Heart left ventricle (tissue), 16 donors: ENCODE measurements around the gene SYNRG. TPM values are rescaled to one million over a fixed set of nuclear protein-coding genes. Genes with fewer than 3 reads are reported as not detected.

ENCODE experiments used
- ATAC-seq, 4 donors: fragments of 200-7000 bp; cut with Tn5 transposase; one replicate each; pipeline ENCODE4 v1.9.1; 2020 to 2022; ENCODE audit warnings: moderate library complexity in 4 of 4, mild to moderate bottlenecking in 3 of 4, moderate number of reproducible peaks in 1 of 4
- DNase-seq, 5 donors: peaks; one replicate each; pipeline ENCODE4 v3.0.0-alpha.2; 2020
- H3K27ac ChIP-seq, 12 donors: fragments of 200-600 bp; sonication (generic) in 4 of 12; one replicate each; pipeline versions ENCODE4 v1.5.0 to v1.8.0; 2016 to 2022; ENCODE audit warnings: mild to moderate bottlenecking in 2 of 12
- H3K27me3 ChIP-seq, 9 donors: fragments of 200-600 bp; sonication (generic) in 2 of 9; one replicate each; pipeline versions ENCODE4 v1.5.1 to v1.8.0; 2016 to 2022; ENCODE audit warnings: mild to moderate bottlenecking in 3 of 9
- H3K36me3 ChIP-seq, 9 donors: fragments of 200-600 bp; sonication (generic) in 2 of 9; one replicate each; pipeline versions ENCODE4 v1.5.0 to v1.8.0; 2018 to 2022; ENCODE audit warnings: mild to moderate bottlenecking in 2 of 9
- H3K4me1 ChIP-seq, 12 donors: fragments of 200-600 bp; sonication (generic) in 4 of 12; one replicate each; pipeline versions ENCODE4 v1.5.0 to v1.8.0; 2016 to 2022; ENCODE audit warnings: mild to moderate bottlenecking in 3 of 12
- H3K4me3 ChIP-seq, 12 donors: fragments of 200-600 bp; sonication (generic) in 4 of 12; one replicate each; pipeline versions ENCODE4 v1.5.0 to v1.8.0; 2017 to 2022; ENCODE audit warnings: mild to moderate bottlenecking in 9 of 12, moderate library complexity in 4 of 12
- H3K9me3 ChIP-seq, 12 donors: fragments of 200-600 bp; sonication (generic) in 4 of 12; one replicate each; pipeline versions ENCODE4 v1.5.0 to v1.8.0; 2016 to 2022; ENCODE audit warnings: mild to moderate bottlenecking in 1 of 12
- POLR2A ChIP-seq, 2 donors: fragments of 450-650 bp; IDR thresholded peaks; one replicate each; pipeline ENCODE4 v1.6.1; 2017; ENCODE audit warnings: antibody characterized with exemption in 2 of 2, mild to moderate bottlenecking in 2 of 2, moderate library complexity in 2 of 2
- WGBS, 4 donors: extraction: QIAGEN DNeasy Blood & Tissue Kit in 2 of 4; methylation state at CpG; one replicate each; pipeline versions ENCODE4 v1.1.5 to v1.1.7; 2013 to 2018; 5-methylcytosine and 5-hydroxymethylcytosine counted together
- intact Hi-C, 10 donors: fragments of 100-400 bp; cut with DNase I; formaldehyde crosslinking; loops; one replicate each; pipeline versions ENCODE4 v1.11.1 to v1.14.2; 2022
- polyA plus RNA-seq, 2 donors: library from polyadenylated mRNA; stranded (reverse); fragments of 200-250 nt; gene quantifications; one replicate each; pipeline ENCODE4 v1.2.3, GENCODE V29; 2013
- total RNA-seq, 9 donors: library from RNA; depleted of rRNA in 2 of 9; stranded (reverse); fragments of >200 nt in 2 of 9; fragmentation: NEBNext Ultra II Directional in 3 of 9; extraction: Animal tissue kit (Norgen Biotek cat#: 25700) in 3 of 9; gene quantifications; one replicate each; pipeline versions ENCODE4 v1.1.0 to v1.2.4, GENCODE V29; 2016 to 2023
- TF ChIP-seq, protein P1 (sequence below), 12 donors: fragments of 200-600 bp; sonication (generic) in 4 of 12; IDR thresholded peaks; one replicate each; pipeline versions ENCODE4 v1.5.0 to v1.8.0; 2018 to 2022; ENCODE audit warnings: antibody characterized with exemption in 12 of 12, mild to moderate bottlenecking in 5 of 12
- donor health status: ischemic (EF 13 %, LVEDD 7.1; RV severe dilation, severe dysfunction).
- donor health status: healthy with polysubstance abuse.
- donor health status: DM: no; HTN: yes; CAD: no.
- donor health status: DM: no; HTN: no; CAD: no.
- donor health status: ischemic (EF 25% LVEDD 6.9; RV normal size, moderate dysfunction).
- donor health status: ischemic (EF 25% LVEDD 5.7; RV mildly dilated, moderate dysfunction).
- donor health status: healthy.
- donor health status: DM: yes; HTN: yes; CAD: no.
- donor health status: ischemic (EF 35%, LVEDD 5.7; RV mildly dilated, moderate dysfunction).
- donor health status: nonischemic (EF 11% LVEDD 7.7; RV severe dilation, severe dysfunction).
- donor health status: DM: yes; HTN: yes; CAD: no.
- donor health status: PGD.
- donor health status: ischemic (EF 29% LVEDD 5.4; RV normal size, mild dysfunction).
- donor health status: nonischemic (EF 23%, LVEDD 6.1; RV moderate dilation, normal function).

Gene SYNRG
- total and polyA plus RNA-seq, 11 donors: 5.7 to 52.4 (median 30.1) TPM

DNA sequence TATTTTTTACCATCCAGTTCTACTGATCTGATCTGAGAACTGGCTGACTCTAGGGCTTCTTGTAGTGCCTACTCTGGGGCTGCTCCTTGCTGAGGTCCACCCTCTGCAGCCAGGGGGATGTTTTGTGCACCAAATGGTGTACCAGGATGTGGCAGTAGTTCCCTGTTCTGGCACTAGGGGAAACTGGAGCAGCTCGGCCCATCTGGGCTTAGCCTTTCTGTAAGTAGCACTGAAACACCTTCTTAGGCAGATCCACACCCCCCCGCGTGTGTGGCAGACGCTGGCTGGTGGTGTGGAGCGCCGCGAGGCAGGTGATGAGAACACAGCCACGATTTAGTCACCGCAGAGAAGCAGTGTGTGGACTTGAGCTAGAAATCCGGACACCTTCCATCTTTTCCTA is 102.5 kb downstream of the SYNRG start:
- Histone ChIP-seq H3K4me3 (no peak overlapping the region), H3K9me3 (no peaks in the 10 kb centered on the region), H3K27ac (no peak overlapping the region), H3K27me3 (no peaks in the 10 kb centered on the region), H3K4me1 (peaks cover 0 to 15% (median 1%) of the 10 kb centered on the region in 12 donors), H3K36me3 (peaks cover 0 to 10% (median 0%) of the 10 kb centered on the region in 9 donors)
- no peak for DNase-seq
- intact Hi-C loops: no loop called here
- TF ChIP-seq, protein P1, sequence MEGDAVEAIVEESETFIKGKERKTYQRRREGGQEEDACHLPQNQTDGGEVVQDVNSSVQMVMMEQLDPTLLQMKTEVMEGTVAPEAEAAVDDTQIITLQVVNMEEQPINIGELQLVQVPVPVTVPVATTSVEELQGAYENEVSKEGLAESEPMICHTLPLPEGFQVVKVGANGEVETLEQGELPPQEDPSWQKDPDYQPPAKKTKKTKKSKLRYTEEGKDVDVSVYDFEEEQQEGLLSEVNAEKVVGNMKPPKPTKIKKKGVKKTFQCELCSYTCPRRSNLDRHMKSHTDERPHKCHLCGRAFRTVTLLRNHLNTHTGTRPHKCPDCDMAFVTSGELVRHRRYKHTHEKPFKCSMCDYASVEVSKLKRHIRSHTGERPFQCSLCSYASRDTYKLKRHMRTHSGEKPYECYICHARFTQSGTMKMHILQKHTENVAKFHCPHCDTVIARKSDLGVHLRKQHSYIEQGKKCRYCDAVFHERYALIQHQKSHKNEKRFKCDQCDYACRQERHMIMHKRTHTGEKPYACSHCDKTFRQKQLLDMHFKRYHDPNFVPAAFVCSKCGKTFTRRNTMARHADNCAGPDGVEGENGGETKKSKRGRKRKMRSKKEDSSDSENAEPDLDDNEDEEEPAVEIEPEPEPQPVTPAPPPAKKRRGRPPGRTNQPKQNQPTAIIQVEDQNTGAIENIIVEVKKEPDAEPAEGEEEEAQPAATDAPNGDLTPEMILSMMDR (IDR thresholded peaks at IDR 0.05): peak in 10 of 12 donors; percentile 12 to 51 (median 22)
- no peak for TF ChIP-seq POLR2A (IDR thresholded peaks at IDR 0.05)
- 54 to 73% (median 60%) methylated on average over 10 of the region's 10 CpGs for WGBS, 4 donors
- peak; percentile 17 to 59 (median 48) for ATAC-seq

DNA sequence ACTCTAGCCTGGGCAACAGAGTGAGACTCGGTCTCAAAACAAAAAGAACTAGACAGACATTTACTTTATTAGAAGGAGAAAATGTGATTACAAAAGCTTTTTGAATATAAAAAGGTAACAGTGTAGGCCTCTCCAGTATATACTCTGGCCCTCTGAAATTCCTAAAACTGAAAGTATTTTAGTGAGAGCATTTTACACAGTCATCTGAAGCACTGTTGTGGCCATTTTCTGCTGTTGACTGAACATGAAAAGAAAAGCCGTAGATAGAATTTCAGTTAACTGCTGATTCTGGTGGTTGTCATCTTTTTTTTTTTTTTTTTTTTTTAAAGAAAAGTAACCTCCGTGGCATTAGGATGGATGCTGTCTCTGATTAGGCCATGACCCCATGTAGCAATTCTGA is 103.9 kb downstream of the SYNRG start:
- 88 to 92% (median 90%) methylated on average over 3 of the region's 3 CpGs for WGBS, 4 donors
- Histone ChIP-seq H3K27me3 (no peaks in the 10 kb centered on the region), H3K4me1 (peaks cover 0 to 15% (median 1%) of the 10 kb centered on the region in 12 donors), H3K27ac (no peak overlapping the region), H3K4me3 (no peak overlapping the region), H3K9me3 (no peaks in the 10 kb centered on the region), H3K36me3 (peaks cover 0 to 3% (median 0%) of the 10 kb centered on the region in 9 donors)
- intact Hi-C loops: no loop called here
- no peak for ATAC-seq
- DNase-seq: no peak
- TF ChIP-seq POLR2A (IDR thresholded peaks at IDR 0.05): no peak
- TF ChIP-seq, protein P1 (IDR thresholded peaks at IDR 0.05): no peak

DNA sequence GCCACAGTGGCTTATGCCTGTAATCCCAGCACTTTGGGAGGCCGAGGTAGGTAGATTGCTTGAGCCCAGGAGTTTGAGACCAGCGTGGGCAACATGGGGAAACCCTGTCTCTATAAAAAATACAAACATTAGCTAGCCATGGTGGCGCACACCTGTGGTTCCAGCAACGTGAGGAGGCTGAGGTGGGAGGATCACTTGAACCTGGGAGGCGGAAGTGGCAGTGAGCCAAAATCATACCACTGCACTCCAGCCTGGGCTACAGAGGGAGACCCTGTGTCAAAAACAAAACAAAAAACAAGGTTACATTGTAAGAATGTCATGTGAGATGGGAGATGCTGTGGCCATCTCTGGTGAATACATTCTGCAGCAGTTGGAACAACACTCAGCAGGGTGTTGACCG is 106.1 kb downstream of the SYNRG start:
- WGBS, 4 donors: 90 to 97% (median 96%) methylated on average over 6 of the region's 6 CpGs
- Histone ChIP-seq H3K27ac (no peak overlapping the region), H3K36me3 (peaks cover 0 to 6% (median 0%) of the 10 kb centered on the region in 9 donors), H3K4me1 (peaks cover 0 to 14% (median 1%) of the 10 kb centered on the region in 12 donors), H3K4me3 (no peak overlapping the region), H3K27me3 (no peaks in the 10 kb centered on the region), H3K9me3 (no peaks in the 10 kb centered on the region)
- DNase-seq: no peak
- TF ChIP-seq, protein P1 (IDR thresholded peaks at IDR 0.05): no peak
- TF ChIP-seq POLR2A (IDR thresholded peaks at IDR 0.05): no peak
- no peak for ATAC-seq
- intact Hi-C loops: no loop called here

DNA sequence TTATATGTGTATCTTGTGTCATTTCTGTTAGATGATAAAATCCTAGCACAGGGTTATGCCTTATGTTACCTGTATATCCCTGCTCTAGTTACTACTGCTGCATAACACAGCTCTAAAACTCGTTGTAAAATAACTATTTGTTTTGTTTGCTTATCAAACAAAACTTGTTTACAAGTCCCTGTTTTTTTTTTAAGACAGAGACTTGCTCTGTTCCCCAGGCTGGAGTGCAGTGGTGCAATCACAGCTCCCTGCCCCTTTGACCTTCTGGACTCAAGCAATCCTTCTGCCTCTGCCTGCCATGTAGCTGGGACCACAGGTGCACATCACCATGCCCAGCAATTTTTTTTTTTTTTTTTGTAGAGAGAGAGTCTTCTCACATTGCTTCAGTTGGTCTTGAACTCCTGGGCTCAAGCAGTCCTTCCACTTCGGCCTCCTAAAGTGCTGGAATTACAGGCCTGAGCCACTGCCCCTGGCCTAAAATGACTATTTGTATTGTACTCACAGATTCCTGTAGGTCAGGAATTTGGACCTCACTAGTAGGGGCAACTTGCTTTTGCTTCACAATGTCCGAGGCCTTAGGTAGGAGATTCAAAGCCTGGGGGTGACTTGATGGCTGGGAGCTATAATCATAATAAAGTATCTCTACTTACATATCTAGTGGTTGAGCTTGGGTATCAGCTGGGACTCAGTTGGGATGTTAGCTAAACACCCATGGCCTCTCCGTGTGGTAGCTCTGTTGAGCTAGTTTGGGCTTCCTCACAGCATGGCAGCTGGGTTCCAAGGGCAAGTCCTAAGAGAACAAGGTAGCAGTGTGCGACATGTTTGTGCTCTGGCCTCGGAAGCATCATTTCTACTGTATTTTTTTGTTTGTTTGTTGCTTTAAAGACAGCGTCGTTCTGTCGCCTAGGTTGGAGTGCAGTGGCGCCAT is 106.9 kb downstream of the SYNRG start:
- TF ChIP-seq, protein P1 (IDR thresholded peaks at IDR 0.05): no peak
- TF ChIP-seq POLR2A (IDR thresholded peaks at IDR 0.05): no peak
- WGBS, 4 donors: 84 to 95% (median 92%) methylated on average over 10 of the region's 10 CpGs
- ATAC-seq: no peak
- Histone ChIP-seq H3K4me1 (peaks cover 0 to 7% (median under 1%) of the 10 kb centered on the region in 12 donors), H3K36me3 (peaks cover 0 to 6% (median 0%) of the 10 kb centered on the region in 9 donors), H3K27ac (no peak overlapping the region), H3K27me3 (no peaks in the 10 kb centered on the region), H3K4me3 (no peak overlapping the region), H3K9me3 (no peaks in the 10 kb centered on the region)
- intact Hi-C loops: no loop called here
- no peak for DNase-seq
